ENCODE data around the gene ADAMTSL1.
A peak's percentile ranks its signal among the peaks of the same experiment; 100 is the strongest.

ADAMTSL1 gene, protein sequence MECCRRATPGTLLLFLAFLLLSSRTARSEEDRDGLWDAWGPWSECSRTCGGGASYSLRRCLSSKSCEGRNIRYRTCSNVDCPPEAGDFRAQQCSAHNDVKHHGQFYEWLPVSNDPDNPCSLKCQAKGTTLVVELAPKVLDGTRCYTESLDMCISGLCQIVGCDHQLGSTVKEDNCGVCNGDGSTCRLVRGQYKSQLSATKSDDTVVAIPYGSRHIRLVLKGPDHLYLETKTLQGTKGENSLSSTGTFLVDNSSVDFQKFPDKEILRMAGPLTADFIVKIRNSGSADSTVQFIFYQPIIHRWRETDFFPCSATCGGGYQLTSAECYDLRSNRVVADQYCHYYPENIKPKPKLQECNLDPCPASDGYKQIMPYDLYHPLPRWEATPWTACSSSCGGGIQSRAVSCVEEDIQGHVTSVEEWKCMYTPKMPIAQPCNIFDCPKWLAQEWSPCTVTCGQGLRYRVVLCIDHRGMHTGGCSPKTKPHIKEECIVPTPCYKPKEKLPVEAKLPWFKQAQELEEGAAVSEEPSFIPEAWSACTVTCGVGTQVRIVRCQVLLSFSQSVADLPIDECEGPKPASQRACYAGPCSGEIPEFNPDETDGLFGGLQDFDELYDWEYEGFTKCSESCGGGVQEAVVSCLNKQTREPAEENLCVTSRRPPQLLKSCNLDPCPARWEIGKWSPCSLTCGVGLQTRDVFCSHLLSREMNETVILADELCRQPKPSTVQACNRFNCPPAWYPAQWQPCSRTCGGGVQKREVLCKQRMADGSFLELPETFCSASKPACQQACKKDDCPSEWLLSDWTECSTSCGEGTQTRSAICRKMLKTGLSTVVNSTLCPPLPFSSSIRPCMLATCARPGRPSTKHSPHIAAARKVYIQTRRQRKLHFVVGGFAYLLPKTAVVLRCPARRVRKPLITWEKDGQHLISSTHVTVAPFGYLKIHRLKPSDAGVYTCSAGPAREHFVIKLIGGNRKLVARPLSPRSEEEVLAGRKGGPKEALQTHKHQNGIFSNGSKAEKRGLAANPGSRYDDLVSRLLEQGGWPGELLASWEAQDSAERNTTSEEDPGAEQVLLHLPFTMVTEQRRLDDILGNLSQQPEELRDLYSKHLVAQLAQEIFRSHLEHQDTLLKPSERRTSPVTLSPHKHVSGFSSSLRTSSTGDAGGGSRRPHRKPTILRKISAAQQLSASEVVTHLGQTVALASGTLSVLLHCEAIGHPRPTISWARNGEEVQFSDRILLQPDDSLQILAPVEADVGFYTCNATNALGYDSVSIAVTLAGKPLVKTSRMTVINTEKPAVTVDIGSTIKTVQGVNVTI (N-terminal part only)

DNA sequence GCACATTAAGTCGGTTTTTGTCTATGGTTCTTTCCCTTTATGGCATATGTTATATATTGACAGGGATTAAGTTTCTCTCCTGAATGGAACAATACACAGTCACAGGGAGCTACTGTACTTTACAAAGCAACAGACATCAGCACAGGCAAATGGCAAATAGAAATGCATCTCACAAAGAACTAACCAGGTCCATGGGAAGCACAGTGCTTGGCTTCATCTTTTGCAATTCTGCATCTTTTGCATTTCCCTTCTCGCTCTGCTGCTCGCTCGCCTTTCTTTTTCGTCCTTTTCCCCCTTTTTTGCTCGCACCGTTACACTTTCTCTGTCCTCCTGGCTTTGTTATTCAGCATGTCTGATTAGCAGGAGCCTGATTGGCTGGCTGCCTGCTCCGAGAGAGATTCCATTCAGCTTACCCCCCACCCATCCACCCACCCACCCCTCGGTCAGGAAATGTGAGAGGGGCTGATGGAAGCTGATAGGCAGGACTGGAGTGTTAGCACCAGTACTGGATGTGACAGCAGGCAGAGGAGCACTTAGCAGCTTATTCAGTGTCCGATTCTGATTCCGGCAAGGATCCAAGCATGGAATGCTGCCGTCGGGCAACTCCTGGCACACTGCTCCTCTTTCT, at the start of gene ADAMTSL1:
Gene ADAMTSL1 (plus strand): TSS at position 502 of the 628 bp plus-strand sequence. CDS start 80 bp downstream, at position 582.
- peak within 1 kb of the TSS; percentile 12 for H3K27ac ChIP-seq (ENCODE audit: low read depth, low read length)
- H3K27me3 ChIP-seq (ENCODE audit: control insufficient read depth, insufficient read depth, low read length): no peaks in the 10 kb centered on the region
- H3K4me3 ChIP-seq (ENCODE audit: low read length): peak within 1 kb of the TSS; percentile 63
- no peaks in the 10 kb centered on the region for H3K36me3 ChIP-seq (ENCODE audit: control insufficient read depth, insufficient read depth, low read length)
- H3K4me1 ChIP-seq (ENCODE audit: control insufficient read depth, insufficient read depth, low read length): no peaks in the 10 kb centered on the region
- no peak within 1 kb of the TSS for H3K9ac ChIP-seq (ENCODE audit: low read length)

DNA sequence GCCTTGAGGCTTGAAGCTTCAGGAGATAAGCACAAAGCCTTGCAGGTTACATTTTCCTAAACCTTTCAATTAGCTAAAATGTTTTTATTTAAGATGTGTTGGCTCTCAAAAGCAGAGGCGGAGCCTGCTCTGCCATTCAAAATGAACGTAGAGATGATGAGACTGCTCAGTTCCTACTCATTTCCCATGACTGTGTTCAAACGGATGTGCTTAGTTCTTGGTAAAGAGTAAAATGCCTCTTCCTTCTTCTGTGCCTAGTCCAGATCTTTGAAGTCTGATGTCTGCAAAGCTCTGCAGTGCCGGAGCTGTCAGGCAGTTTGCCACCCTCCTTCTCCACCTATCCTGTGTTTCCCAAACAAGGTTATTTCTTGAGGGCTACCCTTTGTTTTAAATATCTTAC, 46.3 kb upstream of the ADAMTSL1 start:
- Histone ChIP-seq H3K27me3 (ENCODE audit: control insufficient read depth, insufficient read depth, low read length) (no peaks in the 10 kb centered on the region), H3K4me1 (ENCODE audit: control insufficient read depth, insufficient read depth, low read length) (peaks cover 4% of the 10 kb centered on the region), H3K27ac (ENCODE audit: low read depth, low read length) (no peak overlapping the region), H3K9ac (ENCODE audit: low read length) (no peak overlapping the region), H3K36me3 (ENCODE audit: control insufficient read depth, insufficient read depth, low read length) (no peaks in the 10 kb centered on the region), H3K4me3 (ENCODE audit: low read length) (no peak overlapping the region)

- peaks cover 4% of the 10 kb centered on the region for H3K4me1 ChIP-seq (ENCODE audit: control insufficient read depth, insufficient read depth, low read length)
- H3K27me3 ChIP-seq (ENCODE audit: control insufficient read depth, insufficient read depth, low read length): no peaks in the 10 kb centered on the region
- no peak overlapping the region for H3K27ac ChIP-seq (ENCODE audit: low read depth, low read length)
- no peaks in the 10 kb centered on the region for H3K36me3 ChIP-seq (ENCODE audit: control insufficient read depth, insufficient read depth, low read length)
- no peak overlapping the region for H3K4me3 ChIP-seq (ENCODE audit: low read length)
- no peak overlapping the region for H3K9ac ChIP-seq (ENCODE audit: low read length)
These were observed 45.3 kb upstream of the ADAMTSL1 start for GRCh38 chr9:18428661-18429060.

DNA sequence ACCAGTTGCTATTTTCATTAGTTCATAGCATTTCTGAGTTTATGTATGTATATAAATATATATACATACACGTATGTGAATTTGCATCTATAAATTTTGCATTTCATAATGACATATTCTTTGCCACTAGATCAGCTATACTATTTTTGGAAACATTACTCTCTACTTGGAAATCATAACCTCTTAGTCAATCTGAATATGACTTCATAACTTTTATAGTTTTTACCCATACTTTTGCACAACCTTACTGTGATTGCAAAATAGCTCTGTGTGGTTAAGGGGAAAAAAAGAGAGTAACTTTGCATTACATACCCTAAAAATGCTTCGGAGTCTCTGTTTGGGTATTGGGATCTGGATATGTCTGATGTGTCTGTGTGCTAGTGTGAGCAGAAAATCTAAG, 44.9 kb upstream of the ADAMTSL1 start:
- Histone ChIP-seq H3K27ac (ENCODE audit: low read depth, low read length) (no peak overlapping the region), H3K36me3 (ENCODE audit: control insufficient read depth, insufficient read depth, low read length) (no peaks in the 10 kb centered on the region), H3K27me3 (ENCODE audit: control insufficient read depth, insufficient read depth, low read length) (no peaks in the 10 kb centered on the region), H3K4me3 (ENCODE audit: low read length) (no peak overlapping the region), H3K4me1 (ENCODE audit: control insufficient read depth, insufficient read depth, low read length) (peaks cover 4% of the 10 kb centered on the region), H3K9ac (ENCODE audit: low read length) (no peak overlapping the region)

DNA sequence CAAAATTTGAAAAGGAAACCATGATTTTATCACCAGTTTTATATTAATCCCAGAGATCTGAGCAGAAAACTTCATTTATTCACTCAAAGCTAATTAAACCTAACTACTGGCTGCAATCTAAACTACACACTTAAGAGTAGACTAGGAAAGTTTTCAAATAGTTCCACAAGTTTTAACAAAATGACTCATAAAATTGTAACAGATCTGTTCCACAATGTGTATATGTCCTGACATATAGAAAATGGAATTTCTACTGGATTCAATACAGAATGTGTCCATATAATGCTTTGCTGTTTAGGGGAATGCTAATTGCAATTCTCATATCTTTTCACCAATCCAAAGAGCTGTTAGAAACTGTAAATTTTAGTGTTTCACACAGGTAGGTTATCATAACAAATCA, 40.3 kb upstream of the ADAMTSL1 start:
- Histone ChIP-seq H3K36me3 (ENCODE audit: control insufficient read depth, insufficient read depth, low read length) (no peaks in the 10 kb centered on the region), H3K4me3 (ENCODE audit: low read length) (no peak overlapping the region), H3K27ac (ENCODE audit: low read depth, low read length) (no peak overlapping the region), H3K27me3 (ENCODE audit: control insufficient read depth, insufficient read depth, low read length) (no peaks in the 10 kb centered on the region), H3K4me1 (ENCODE audit: control insufficient read depth, insufficient read depth, low read length) (peaks cover 4% of the 10 kb centered on the region), H3K9ac (ENCODE audit: low read length) (no peak overlapping the region)

DNA sequence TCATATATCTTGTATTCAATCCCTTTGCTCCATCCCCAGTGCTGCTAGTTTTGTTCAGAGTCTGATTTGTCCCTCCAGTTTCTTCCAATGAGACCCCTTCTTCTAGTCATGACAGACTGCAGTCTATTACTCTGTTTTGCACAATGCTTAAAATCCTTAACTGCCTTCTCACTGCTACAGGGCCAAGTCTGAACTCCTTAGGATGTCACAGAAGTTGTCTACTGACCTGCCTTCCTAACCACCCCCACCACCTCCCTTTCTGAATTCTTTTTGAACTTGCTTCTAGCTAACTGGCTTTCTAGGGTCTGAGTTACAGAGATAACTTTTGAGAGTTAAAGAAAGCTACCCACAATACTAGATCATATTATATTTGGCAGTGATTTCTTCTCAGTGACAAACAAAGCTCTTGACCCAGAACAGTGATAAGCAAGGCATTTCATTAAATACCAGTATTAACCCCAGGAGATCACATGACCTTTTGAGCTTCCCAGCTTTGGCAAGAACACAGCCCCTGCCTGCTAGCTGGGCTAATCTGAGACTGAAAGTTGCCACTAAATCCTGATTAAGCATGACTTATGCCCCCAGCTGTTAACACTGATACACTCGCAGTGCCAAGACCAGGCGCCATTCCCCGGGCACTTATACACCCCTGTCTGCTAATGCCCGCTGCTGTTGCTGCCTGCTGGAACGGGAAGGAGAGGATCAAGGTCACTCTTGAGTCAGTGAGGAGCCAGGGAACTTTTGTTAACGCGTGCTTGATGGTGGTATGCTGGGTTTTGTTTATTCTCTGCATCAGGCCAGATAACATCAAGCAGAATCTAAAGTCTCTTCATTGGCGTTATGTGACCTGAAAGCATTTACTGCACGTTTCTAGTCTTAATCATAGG, 36.4 kb upstream of the ADAMTSL1 start:
- peak overlapping the region; percentile 7 for H3K4me3 ChIP-seq (ENCODE audit: low read length)
- no peaks in the 10 kb centered on the region for H3K36me3 ChIP-seq (ENCODE audit: control insufficient read depth, insufficient read depth, low read length)
- H3K27me3 ChIP-seq (ENCODE audit: control insufficient read depth, insufficient read depth, low read length): no peaks in the 10 kb centered on the region
- no peaks in the 10 kb centered on the region for H3K4me1 ChIP-seq (ENCODE audit: control insufficient read depth, insufficient read depth, low read length)
- H3K27ac ChIP-seq (ENCODE audit: low read depth, low read length): no peak overlapping the region
- no peak overlapping the region for H3K9ac ChIP-seq (ENCODE audit: low read length)

DNA sequence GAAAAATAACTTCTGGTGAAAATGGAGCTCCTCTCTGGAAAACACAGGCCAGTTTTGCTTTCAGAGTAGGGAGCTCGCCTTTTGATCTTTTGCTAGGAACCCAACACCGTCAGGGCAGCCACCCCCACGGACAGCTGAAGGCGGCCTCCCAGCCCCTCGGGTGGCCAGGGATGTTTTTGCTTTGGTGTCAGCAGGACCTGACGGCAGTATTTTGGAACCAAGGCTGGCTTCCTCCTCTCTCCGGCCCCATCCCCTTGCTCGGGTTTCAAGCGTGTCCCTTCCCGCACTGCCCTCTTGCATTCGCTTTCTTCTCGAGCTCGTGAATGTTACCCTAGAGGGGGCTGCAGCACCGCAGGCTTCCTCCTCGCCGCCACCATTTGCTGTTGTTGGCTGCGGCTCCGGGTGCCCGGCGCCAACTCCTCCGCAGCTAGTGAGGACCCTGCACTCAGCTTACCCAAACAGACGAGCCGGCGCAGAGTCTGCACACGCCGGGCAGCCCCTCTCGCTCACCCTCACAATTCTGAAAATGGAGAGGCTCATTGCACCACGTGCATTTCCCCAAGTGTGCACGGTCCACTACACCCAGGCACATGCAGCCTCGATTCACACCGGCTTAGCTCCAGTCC, 35.5 kb upstream of the ADAMTSL1 start:
- H3K27ac ChIP-seq (ENCODE audit: low read depth, low read length): peak overlapping the region; percentile 33
- no peaks in the 10 kb centered on the region for H3K27me3 ChIP-seq (ENCODE audit: control insufficient read depth, insufficient read depth, low read length)
- H3K4me1 ChIP-seq (ENCODE audit: control insufficient read depth, insufficient read depth, low read length): no peaks in the 10 kb centered on the region
- peak overlapping the region; percentile 53 for H3K4me3 ChIP-seq (ENCODE audit: low read length)
- H3K9ac ChIP-seq (ENCODE audit: low read length): no peak overlapping the region
- H3K36me3 ChIP-seq (ENCODE audit: control insufficient read depth, insufficient read depth, low read length): no peaks in the 10 kb centered on the region

- Histone ChIP-seq H3K36me3 (ENCODE audit: control insufficient read depth, insufficient read depth, low read length) (no peaks in the 10 kb centered on the region), H3K4me3 (ENCODE audit: low read length) (peak overlapping the region; percentile 53), H3K27ac (ENCODE audit: low read depth, low read length) (no peak overlapping the region)
These were observed 35.0 kb upstream of the ADAMTSL1 start for GRCh38 chr9:18438951-18439350.

GRCh38 chr9:18441261-18441660, 32.7 kb upstream of the ADAMTSL1 start:
- no peak overlapping the region for H3K4me3 ChIP-seq (ENCODE audit: low read length)
- H3K4me1 ChIP-seq (ENCODE audit: control insufficient read depth, insufficient read depth, low read length): no peaks in the 10 kb centered on the region
- H3K36me3 ChIP-seq (ENCODE audit: control insufficient read depth, insufficient read depth, low read length): no peaks in the 10 kb centered on the region
- no peak overlapping the region for H3K27ac ChIP-seq (ENCODE audit: low read depth, low read length)
- H3K9ac ChIP-seq (ENCODE audit: low read length): no peak overlapping the region
- H3K27me3 ChIP-seq (ENCODE audit: control insufficient read depth, insufficient read depth, low read length): no peaks in the 10 kb centered on the region

More at GRCh38 chr9:18438951-18439350, 35.0 kb upstream of the ADAMTSL1 start:
- H3K27me3 ChIP-seq (ENCODE audit: control insufficient read depth, insufficient read depth, low read length): no peaks in the 10 kb centered on the region
- H3K4me1 ChIP-seq (ENCODE audit: control insufficient read depth, insufficient read depth, low read length): no peaks in the 10 kb centered on the region
- no peak overlapping the region for H3K9ac ChIP-seq (ENCODE audit: low read length)

DNA sequence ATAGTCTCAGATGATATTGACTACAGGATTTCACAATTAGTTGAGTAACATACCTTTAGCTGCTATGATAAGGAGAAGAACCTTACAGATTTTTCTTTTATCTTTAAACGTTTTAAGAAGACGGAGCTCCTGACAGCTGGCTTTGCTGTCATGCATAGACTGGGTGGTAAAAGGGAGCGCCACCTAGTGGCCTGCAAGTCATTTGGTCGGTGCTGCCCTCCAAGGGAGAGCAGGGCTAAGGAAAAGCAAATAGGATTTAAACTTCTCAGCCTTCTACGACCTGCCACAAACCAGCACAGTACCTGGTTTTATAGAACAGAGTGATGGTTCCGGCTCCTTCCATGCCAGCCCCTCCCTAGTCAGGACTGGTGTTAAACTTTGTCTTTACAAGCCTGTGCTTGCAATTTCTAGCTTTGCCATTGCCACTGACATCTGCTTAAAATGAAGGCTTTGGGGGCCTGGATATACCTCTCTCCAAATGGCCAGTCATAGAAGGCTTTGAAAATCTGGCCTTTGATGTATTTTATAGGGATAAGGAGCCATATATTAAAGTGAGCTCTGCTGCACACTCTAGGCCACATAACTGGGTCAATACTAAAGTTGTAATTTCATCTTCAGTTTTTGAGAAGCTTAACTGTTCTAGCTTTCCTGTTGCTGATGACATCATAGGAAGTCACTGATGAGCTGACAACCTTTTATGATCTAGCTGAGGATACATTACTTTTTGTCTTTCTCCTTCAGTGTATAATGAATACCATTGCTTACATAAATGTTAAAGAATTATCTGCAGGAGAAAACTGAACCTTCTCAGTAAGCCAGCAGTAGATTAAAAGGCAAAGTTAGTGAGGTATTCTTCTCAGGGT, 31.1 kb upstream of the ADAMTSL1 start:
- no peaks in the 10 kb centered on the region for H3K36me3 ChIP-seq (ENCODE audit: control insufficient read depth, insufficient read depth, low read length)
- peaks cover 12% of the 10 kb centered on the region for H3K4me1 ChIP-seq (ENCODE audit: control insufficient read depth, insufficient read depth, low read length)
- H3K9ac ChIP-seq (ENCODE audit: low read length): no peak overlapping the region
- peak overlapping the region; percentile 3 for H3K27ac ChIP-seq (ENCODE audit: low read depth, low read length)
- no peaks in the 10 kb centered on the region for H3K27me3 ChIP-seq (ENCODE audit: control insufficient read depth, insufficient read depth, low read length)
- no peak overlapping the region for H3K4me3 ChIP-seq (ENCODE audit: low read length)
